HG03175 (cell line): ENCODE data around the gene AGXT2.
"Not testable (repeated sequence)": the region's sequence is repeated elsewhere in the genome, so short reads cannot be mapped to it uniquely, and the experiment has no call there.

ENCODE experiments used
- ATAC-seq: cut with Tn5 transposase; IDR thresholded peaks from one replicate; pipeline ENCODE4 v1.9.1; 2021; ENCODE audit warnings: mild to moderate bottlenecking, moderate library complexity; ENCODE audit not compliant: unreplicated experiment

Gene AGXT2

DNA sequence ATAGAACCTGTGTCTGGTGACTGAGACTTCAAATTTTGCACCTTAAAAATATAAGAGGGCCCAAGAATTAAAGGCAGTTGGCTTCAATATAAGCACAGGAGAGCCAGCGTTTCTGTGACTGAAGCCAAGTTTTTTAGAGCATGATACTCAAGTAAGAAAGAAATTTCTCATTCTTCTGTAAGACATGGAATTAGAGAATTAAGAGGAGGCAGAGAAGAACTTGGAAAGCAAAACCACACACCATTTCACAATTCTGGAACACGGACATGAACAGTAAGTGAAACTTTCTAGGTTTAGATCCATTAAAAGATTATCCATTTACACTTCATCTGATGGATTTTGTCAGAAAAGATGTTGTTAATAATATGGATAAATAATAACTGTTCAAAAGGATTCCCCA is 8.9 kb upstream of the AGXT2 start:
- no peak for ATAC-seq

DNA sequence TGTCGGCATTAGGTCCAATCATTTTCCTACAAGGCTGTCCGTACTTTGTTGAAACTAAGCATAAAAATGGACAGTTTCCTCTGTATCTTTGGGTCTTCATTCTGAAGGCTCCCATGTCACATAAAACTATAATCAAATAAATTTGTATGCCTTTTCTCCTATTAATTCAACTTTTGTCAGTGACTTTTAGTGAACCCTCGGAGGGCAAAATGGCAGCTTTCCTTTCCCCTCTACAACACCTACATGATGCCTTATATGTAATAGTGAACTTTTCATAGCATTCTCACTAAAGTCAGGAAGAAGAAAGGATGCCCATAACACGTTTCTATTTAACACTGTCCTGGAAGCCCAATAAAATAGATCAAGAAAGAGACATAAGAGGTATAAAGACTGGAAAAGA is 5.1 kb upstream of the AGXT2 start:
- ATAC-seq: no peak

DNA sequence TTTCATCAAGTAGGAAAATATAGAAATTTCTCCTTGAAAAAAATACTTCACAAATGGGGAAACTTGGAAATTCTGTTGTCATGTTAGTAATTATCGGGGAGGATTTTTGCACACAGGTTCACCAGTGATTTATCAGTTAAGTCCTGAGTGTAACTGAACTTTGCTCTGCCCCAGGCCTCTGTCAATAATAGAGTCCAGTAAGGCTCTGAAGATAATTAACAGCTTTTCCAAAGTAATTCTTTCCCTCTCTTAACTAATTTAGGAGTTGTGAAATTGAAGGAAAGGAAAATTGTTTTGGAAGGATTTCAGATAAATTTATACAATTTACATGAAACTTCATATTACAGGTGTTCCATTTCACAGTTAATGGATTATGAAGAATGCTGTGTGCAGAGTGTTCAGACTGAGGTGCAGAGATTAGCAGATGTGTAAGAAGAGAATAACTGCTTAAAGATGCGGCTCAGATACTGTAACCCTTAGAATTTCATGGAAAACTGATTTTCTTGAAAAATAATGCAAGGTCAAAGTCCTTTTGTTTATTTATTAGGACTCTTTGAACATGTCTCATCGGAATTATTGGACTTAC is 2.9 kb upstream of the AGXT2 start:
- ATAC-seq: no peak

DNA sequence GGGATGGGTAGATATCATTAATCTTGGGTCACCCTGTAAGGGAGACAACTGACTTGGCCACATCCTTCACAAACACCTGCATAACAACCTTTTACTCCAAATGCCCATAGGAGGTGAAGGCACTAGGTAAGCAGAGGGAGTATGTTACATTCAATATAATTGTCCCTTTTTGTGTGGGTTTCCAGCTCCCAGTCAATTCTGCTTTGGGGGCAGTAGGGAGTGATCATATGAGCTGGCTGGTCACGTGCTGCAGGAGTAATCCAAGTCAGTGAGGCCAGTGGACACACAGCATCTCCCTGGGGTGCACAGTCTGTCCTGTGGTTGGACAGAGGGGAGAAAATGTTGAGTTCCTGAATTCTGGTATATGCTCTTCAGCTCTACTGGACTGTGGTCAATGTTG is 1.2 kb upstream of the AGXT2 start:
- no peak for ATAC-seq

DNA sequence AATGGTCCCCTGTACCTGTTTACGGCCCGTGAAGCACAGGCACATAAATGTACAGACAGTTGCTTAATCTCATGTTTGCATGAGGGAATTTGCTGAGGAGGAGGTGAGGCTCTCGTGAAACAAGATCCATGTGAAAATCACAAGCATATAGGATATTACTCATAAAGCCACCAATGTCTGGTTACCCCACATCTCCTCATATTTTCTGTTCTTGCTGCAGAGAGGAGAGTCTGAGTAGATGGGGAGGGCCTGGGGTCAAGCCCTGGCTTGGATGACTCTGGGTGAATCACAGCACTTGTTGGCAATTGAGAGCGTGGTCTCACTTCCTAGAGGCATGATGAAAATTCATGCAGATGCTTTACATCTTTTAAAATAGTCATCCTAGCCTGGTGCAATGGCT is 975 bp downstream of the AGXT2 start:
- no peak for ATAC-seq

DNA sequence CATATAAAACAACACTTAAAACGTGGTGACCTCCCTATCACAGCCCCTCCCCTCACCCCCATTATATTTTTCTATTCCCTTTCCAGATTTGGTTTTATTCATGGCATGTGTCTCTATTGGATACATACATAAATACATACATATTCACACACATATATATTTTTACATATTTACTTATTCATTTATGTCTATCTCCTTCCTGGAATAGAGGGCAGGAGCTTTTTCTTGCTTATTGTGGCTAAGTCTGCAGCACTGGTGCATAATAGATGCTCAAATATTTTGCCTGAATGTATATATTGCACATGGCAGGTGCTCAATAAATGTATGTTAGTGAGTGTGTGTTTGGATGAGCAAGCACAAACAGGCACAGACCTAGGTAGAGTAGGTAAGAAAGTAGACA is 2.5 kb downstream of the AGXT2 start:
- ATAC-seq: no peak

DNA sequence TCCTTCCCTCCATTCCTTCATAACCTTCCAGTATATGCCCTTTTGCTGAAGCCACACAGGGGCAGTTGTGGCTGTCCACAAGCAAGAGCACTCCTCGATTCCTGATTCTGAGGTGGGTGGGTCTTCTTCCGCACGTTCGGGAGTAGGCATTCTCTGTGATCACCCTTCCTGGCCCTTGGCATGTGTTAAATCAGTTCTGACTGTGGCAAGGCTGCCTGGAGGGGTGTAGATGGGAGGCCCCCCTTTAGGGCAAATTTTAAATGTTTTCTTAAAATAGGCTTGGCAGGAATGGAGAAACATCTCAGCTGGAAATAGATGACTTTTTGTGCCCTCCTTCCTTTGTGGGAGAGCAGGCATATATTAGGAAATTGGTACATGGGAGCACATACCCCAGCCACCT is 3.1 kb downstream of the AGXT2 start:
- no peak for ATAC-seq

DNA sequence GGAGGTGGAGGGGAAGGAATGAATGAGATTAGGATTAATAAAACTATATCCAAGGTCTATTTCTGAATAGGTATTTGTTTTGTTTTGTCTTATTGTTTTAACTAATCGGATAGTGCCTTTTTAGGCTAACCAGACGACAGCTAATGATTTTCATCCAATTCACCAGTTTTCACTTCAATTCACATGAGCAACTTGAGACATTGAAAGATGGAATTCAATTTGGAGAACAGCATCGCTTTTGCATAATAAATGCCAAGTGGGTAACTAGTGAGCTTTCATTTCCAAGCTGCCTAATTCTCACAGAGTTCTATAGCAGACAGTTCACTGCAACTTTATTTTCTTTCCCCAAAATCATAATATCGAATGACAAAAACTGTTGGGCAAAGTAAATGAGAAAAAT is 5.0 kb downstream of the AGXT2 start:
- no peak for ATAC-seq

DNA sequence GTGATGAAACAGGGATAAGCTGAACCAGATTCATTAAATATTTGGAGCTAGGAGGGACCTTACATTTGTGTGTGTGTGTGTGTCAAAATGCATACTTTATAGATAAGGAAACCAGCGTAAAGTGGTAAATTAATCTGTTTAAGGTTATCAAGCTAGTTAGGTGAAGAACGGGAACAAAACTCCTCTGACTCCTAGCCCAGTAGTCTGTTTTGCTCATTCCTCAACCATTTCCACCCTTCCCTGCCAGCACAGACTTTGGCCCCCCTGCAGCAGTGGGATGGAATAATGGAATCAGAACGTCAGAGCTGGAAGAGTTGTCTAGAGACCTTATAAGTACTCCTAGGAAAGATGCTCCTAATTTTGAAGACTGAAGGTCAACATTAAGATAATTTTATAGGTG is 6.5 kb downstream of the AGXT2 start:
- no peak for ATAC-seq

DNA sequence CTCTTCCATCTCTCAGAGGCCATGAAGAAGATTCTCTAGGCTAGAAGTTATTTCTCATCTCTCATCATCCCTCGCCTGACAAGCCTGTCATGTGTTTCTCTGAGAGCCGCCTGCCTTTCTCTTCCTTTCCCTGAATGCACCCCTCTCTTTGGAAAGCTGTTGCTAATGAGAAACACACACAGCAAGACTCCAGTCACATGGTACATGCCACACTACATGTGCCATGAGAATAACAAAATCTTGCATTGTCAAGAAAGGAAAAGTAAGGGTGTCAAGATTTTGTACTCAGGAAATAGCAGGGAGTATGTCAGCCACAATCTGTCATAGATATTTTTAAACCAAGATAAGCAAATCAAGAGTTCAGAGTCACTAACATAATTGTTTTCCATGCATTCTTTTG is 8.9 kb downstream of the AGXT2 start:
- ATAC-seq: no peak

DNA sequence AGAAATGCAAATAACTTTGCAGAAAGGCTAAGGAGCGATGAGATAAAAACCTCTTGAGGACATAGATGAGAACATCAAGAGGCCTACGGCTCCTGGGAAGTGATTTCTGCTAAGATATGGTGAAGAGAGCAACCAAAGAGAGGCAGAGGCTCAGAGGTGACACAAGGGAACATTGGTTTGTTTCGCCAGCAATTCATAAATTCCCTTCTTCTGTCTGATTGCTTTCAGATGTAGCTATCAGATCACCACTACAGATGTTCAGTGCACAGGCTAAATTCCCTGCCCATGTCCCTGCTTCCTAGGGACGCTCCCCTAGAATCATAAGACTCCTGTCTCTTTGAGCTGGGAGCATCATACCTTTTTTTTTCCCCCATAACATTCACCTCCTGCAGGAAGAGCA is 11.2 kb downstream of the AGXT2 start:
- no peak for ATAC-seq

DNA sequence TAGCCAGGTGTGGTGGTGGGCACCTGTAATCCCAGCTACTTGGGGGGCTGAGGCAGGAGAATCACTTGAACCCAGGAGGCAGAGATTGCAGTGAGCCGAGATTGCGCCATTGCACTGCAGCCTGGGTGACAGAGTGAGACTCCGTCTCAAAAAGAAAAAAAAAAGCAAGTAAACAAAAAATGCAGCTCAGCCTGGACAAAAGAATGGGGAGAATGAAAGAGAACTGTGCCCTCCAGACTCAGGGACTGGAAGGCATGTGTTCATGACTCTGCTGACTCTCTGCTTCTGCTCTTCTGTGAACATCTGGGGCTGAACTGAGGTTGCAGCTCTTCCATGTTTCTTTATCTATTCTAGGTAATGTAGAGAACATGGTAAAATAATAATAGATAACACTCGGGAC is 11.8 kb downstream of the AGXT2 start:
- ATAC-seq: not testable (repeated sequence)

DNA sequence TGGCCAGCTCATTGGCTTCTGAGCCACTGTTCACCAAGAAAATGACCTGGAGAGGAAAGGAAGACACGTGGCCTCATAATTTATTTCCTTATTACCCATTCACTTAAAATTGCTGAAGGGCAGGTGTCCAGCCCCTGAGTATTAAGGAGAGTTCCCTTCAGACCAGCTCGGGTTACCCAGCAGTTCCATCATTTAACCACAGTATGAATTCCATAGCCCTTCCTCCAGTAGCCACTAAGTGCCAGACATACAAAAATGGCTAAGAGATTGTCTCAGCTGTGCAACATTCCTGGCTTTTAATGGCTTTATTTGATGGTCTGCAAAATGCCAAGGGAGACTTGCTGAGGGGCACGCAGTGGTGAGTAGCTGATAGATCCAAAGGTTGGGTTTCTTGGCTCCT is 12.5 kb downstream of the AGXT2 start:
- no peak for ATAC-seq

DNA sequence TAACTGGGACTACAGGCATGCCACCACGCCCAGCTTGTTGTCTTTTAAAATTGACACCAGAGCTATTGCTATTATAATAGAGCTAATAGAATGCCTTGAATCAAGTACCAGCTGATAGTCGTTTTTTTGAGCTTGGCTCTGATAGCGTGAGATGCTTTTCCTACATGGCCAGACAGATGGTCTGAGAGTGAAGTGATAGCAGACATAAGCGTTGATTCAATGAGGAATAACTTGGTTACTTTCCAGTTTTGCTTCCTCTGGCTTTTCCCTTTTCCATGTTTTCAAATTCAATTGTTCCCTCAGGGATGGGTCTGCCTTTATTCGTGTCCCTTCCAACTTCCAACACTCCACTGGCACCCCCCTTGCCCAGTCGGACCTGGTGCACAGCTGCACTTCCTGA is 15.4 kb downstream of the AGXT2 start:
- no peak for ATAC-seq

DNA sequence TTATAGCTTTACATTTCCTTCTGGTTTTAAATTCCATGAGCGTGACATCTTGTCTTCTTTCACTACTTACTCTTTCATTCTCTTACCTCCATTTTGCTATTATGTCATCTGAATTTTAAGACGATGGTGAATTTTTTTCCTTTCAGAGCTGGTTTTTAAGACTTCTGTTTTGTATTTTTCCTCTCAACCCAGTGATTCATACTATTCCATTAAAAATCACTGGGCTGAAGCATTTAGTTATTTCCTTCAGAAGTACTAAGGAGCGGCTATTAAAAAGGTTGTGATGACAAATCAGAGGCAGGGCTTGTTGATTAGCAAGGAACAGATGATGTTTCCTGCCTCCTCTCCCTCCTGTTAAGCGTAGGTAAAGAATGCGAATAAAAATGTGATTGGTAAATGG is 16.5 kb downstream of the AGXT2 start:
- ATAC-seq: no peak

DNA sequence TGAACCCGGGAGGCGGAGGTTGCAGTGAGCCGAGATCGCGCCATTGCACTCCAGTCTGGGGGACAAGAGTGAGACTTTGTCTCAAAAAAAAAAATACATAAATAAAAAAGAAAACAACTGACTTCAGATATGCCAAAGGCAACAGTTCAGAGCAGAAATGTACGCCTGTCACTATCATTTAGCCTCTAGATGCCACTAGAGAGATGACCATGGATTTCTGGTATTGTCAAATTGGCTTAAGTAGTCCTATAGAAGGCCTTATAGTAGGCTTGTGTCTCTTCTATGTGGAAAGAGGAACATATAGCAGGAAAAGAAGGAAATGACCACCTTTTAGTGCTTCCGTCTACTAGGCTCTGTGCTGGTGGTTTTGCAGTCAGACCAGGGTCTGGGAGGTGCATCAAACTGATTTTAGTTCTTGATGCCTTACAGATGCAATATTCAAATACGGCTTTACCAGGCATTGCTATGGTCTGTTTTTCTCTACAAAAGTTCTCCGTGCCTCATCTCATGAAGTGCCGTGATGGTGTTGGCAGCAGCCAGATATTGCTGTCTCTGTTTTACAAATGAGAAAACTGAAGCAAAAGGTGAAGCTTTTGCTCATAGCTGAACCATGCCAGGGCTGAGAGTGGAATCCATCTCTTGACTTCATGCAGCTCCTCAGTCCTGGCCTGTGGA is 17.2 kb downstream of the AGXT2 start:
- ATAC-seq: no peak

DNA sequence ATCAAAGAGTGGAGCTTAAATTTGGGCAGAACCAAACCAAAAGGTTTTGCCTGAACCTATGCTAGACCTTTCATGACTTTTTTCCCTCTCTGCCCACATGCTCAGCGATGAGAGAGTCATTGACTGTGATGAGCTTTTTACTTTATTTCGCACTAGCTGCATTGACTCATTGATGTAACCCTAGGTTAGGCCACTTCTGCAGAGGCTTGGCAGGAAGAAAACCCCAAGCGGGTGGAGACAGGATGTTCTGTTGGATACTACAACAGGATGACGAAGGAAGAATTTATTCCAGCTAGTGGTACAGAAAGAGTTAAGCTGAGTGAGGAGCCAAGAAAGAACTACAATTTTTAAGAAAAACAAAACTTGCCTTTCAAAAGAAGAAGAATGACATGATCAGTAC is 18.4 kb downstream of the AGXT2 start:
- ATAC-seq: no peak

DNA sequence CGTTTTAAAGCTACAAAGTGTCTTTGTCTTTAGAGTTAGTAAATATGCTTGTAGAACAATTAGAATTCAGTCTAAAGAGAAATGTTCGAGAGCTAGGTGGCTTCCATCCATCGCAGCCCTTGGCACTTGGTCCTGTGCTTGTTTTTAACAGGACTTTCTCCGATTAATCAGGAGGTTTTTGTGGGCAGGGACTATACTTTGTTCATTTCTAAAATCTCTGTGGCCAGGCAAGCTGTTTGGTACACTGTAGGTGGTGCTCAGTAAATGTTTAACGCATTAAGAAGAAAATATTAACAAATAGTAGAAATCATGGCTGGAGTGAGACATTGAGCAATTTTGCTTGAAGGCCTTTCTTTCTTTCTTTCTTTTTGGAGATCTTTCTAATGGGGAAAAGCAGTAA is 20.8 kb downstream of the AGXT2 start:
- no peak for ATAC-seq

DNA sequence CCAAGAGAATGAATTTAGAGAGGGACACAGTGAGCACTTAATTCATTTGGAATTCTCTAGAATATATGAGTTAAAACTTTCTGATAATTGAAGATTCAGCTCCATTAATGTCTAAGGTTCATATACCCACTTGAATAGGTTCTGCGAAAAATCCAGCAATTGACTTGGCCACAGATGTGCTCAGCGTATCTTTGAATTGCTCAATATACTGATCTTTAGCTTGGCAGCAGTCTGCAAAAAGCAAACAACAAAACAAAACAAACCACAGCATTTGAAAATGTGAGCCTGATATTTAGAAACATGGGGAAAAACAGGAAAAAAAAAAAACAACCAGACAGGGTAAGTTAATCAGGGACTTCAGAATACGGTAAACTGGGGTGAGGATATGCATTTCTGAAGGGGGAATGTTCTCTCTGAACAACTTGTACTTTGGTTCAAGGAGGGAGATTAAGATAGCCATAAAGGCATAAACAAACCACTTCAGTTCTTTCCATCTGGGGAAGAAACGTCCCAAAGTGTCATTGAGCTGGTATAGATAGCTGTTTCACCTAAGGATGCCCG is 21.4 kb downstream of the AGXT2 start:
- no peak for ATAC-seq

DNA sequence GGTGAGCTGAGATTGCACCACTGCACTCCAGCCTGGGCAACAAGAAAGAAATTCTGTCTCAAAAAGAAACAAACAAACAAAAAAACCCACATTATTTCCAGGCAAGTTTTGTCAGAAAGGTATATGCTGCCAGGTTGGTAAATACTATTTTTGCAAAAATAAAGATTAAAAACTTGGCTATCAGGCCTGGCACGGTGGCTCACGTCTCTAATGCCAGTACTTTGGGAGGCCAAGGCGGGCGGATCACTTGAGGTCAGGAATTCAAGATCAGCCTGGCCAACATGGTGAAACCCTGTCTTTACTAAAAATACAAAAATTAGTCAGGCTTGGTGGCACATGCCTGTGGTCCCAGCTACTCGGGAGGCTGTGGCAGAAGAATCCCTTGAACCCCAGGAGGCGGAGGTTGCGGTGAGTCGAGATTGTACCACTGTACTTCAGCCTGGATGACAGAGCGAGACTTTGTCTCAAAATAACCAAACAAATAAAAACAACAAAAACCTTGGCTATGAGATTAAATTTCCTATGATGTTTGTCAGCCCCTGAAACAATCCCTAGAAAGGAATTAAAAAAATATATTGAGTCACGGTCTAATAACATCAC is 22.7 kb downstream of the AGXT2 start:
- no peak for ATAC-seq

DNA sequence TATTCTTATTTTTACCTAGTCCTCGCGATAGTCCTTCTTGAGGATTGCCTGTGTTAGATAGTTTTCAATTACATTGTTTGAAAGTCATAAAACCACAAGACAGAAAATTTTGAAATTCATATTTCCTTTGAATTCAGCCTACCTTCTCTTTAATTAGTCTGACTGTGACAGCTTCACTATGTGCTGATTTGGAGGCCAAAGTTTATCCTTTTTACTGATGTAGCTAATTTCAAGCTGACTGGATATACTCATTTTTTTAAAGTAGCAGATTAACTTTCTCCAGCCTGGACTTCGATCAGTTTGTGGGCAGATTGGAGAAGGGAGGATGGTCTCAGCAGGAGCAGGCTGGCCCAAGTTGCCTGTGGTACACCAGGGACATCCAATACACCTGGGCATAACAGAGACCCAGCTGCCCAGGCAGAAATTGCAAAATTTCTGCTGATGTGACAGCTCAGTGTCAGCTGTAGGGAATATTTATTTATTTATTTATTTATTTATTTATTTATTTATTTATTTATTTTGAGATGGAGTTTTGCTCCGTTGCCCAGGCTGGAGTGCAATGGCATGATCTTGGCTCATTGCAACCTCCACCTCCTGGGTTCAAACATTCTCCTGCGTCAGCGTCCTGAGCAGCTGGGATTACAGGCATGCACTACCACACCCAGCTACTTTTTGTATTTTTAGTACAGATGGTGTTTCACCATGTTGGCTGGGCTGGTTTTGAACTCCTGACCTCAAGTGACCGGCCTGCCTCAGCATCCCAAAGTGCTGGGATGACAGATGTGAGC is 24.2 kb downstream of the AGXT2 start:
- ATAC-seq: no peak
